GM23338 (cell line): ENCODE measurements around the gene MYOM3. TPM values are rescaled to one million over a fixed set of nuclear protein-coding genes. Genes with fewer than 3 reads are reported as not detected.

ENCODE experiments used
- ATAC-seq: fragments of 200-7000 bp; cut with Tn5 transposase; 3 replicates; pipeline ENCODE4 v1.9.1; 2020
- DNase-seq: peaks from one replicate; pipeline ENCODE4 v3.0.0-alpha.2; 2015; ENCODE audit warnings: low spot score
- H2AFZ ChIP-seq: fragments of 200-600 bp; sonication (generic); 2 replicates; pipeline ENCODE4 v1.8.0; 2016; ENCODE audit warnings: antibody characterized with exemption, mild to moderate bottlenecking, moderate library complexity
- H3F3A ChIP-seq: fragments of 200-600 bp; sonication (generic); replicated peaks from 2 replicates; pipeline ENCODE4 v1.8.0; 2017; ENCODE audit warnings: antibody characterized with exemption, mixed run types, low read depth
- H3K27ac ChIP-seq: fragments of 200-600 bp; sonication (generic); 2 replicates; pipeline ENCODE4 v1.6.1; 2016; ENCODE audit warnings: low read depth
- H3K27me3 ChIP-seq: fragments of 200-600 bp; sonication (generic); 2 replicates; pipeline ENCODE4 v1.8.0; 2016; ENCODE audit warnings: mild to moderate bottlenecking, mixed run types, moderate library complexity; ENCODE audit not compliant: insufficient read depth
- H3K36me3 ChIP-seq: fragments of 200-600 bp; sonication (generic); 2 replicates; pipeline ENCODE4 v1.8.0; 2016; ENCODE audit warnings: mild to moderate bottlenecking; ENCODE audit not compliant: insufficient read depth
- H3K4me1 ChIP-seq: fragments of 200-600 bp; sonication (generic); 2 replicates; pipeline ENCODE4 v1.8.0; 2016; ENCODE audit warnings: mild to moderate bottlenecking, moderate library complexity; ENCODE audit not compliant: insufficient read depth
- H3K4me2 ChIP-seq: fragments of 200-600 bp; sonication (generic); 2 replicates; pipeline ENCODE4 v1.7.1; 2017; ENCODE audit warnings: mixed run types
- H3K4me3 ChIP-seq: fragments of 200-600 bp; sonication (generic); 2 replicates; pipeline ENCODE4 v1.6.1; 2016; ENCODE audit warnings: mixed run types
- H3K79me2 ChIP-seq: fragments of 200-600 bp; sonication (generic); replicated peaks from 2 replicates; pipeline ENCODE4 v1.8.0; 2017; ENCODE audit warnings: mild to moderate bottlenecking; ENCODE audit not compliant: insufficient read depth
- H3K9me2 ChIP-seq: fragments of 200-600 bp; sonication (generic); 2 replicates; pipeline ENCODE4 v1.8.0; 2017; ENCODE audit not compliant: insufficient read depth
- H4K20me1 ChIP-seq: fragments of 200-600 bp; sonication (generic); replicated peaks from 2 replicates; pipeline ENCODE4 v1.8.0; 2017; ENCODE audit warnings: mild to moderate bottlenecking; ENCODE audit not compliant: insufficient read depth
- H3K27ac Mint-ChIP-seq: 2 replicates; pipeline ENCODE4 v1.8.0; 2020; ENCODE audit warnings: inconsistent platforms, mild to moderate bottlenecking, moderate library complexity, mixed read lengths
- H3K27me3 Mint-ChIP-seq: 3 replicates; pipeline ENCODE4 v1.8.0; 2022; ENCODE audit warnings: low read depth, mild to moderate bottlenecking, moderate library complexity, mixed read lengths, inconsistent platforms; ENCODE audit not compliant: insufficient read depth, poor library complexity
- H3K36me3 Mint-ChIP-seq: 3 replicates; pipeline ENCODE4 v1.8.0; 2021; ENCODE audit warnings: low read depth, mild to moderate bottlenecking, inconsistent platforms, moderate library complexity, mixed read lengths
- H3K4me1 Mint-ChIP-seq: 3 replicates; pipeline ENCODE4 v1.8.0; 2020; ENCODE audit warnings: mild to moderate bottlenecking, inconsistent platforms, mixed read lengths
- H3K4me3 Mint-ChIP-seq: 3 replicates; pipeline ENCODE4 v1.8.0; 2021; ENCODE audit warnings: moderate library complexity, mild to moderate bottlenecking, inconsistent platforms, mixed read lengths
- H3K9me3 Mint-ChIP-seq: 3 replicates; pipeline ENCODE4 v1.8.0; 2020; ENCODE audit warnings: moderate library complexity, mild to moderate bottlenecking, inconsistent platforms, mixed read lengths
- CREB1 ChIP-seq: fragments of 250-450 bp; sonication (Bioruptor Pico); IDR thresholded peaks from 2 replicates; pipeline ENCODE4 v1.5.0; 2020; ENCODE audit warnings: low read depth, mild to moderate bottlenecking, moderate library complexity
- ETS1 ChIP-seq: IDR thresholded peaks from 2 replicates; pipeline ENCODE4 v1.6.1; 2016; ENCODE audit warnings: antibody characterized with exemption
- EZH2 ChIP-seq: fragments of 200-600 bp; sonication (generic); IDR thresholded peaks from one replicate; pipeline ENCODE4 v1.8.0; 2017; ENCODE audit warnings: antibody characterized with exemption, mild to moderate bottlenecking, low read depth; ENCODE audit not compliant: unreplicated experiment
- EZH2phosphoT487 ChIP-seq: fragments of 200-600 bp; sonication (generic); IDR thresholded peaks from one replicate; pipeline ENCODE4 v1.8.1; 2018; ENCODE audit warnings: antibody characterized with exemption; ENCODE audit not compliant: unreplicated experiment
- JUNB ChIP-seq: IDR thresholded peaks from one replicate; pipeline ENCODE4 v1.6.1; 2016; ENCODE audit warnings: antibody characterized with exemption; ENCODE audit not compliant: unreplicated experiment
- POLR2AphosphoS5 ChIP-seq: IDR thresholded peaks from 2 replicates; pipeline ENCODE4 v1.6.1; 2016; ENCODE audit warnings: antibody characterized with exemption, low read depth
- STAT1 ChIP-seq: IDR thresholded peaks from one replicate; pipeline ENCODE4 v1.6.1; 2016; ENCODE audit warnings: antibody characterized with exemption; ENCODE audit not compliant: unreplicated experiment
- ZNF114 ChIP-seq: fragments of 250-450 bp; sonication (Bioruptor Pico); IDR thresholded peaks from 2 replicates; pipeline ENCODE4 v1.5.0; 2020; ENCODE audit warnings: mild to moderate bottlenecking, moderate library complexity
- ZNF331 ChIP-seq: fragments of 250-450 bp; sonication (Bioruptor Pico); IDR thresholded peaks from 2 replicates; pipeline ENCODE4 v1.5.0; 2020; ENCODE audit warnings: low read depth, mild to moderate bottlenecking, moderate library complexity
- polyA plus RNA-seq: library from polyadenylated mRNA; unstranded; fragments of >200 nt; fragmentation: Nextera tagmentation; extraction: Ambion mirVana; gene quantifications from 2 replicates; pipeline ENCODE4 v1.2.1, GENCODE V29; 2016
- total RNA-seq: library from RNA; depleted of rRNA; stranded (reverse); fragments of >200 nt; shearing (Covaris generic); gene quantifications from 2 replicates; pipeline ENCODE4 v1.2.3, GENCODE V29; 2014
- TF ChIP-seq, protein P1 (sequence below): IDR thresholded peaks from one replicate; pipeline ENCODE4 v1.6.1; 2018; ENCODE audit warnings: antibody characterized with exemption; ENCODE audit not compliant: unreplicated experiment
- TF ChIP-seq, protein P2 (sequence below), 2 experiments: fragments of 200-600 bp in 1 of 2; sonication (generic) in 1 of 2; conservative IDR thresholded peaks; 2 replicates each; pipeline versions ENCODE4 v1.5.1 to v1.6.1; 2016 to 2017; ENCODE audit warnings: antibody characterized with exemption in 2 of 2, low read depth in 2 of 2, mild to moderate bottlenecking in 2 of 2, moderate library complexity in 1 of 2
- TF ChIP-seq, protein P3 (sequence below): fragments of 250-450 bp; sonication (Bioruptor Pico); IDR thresholded peaks from 2 replicates; pipeline ENCODE4 v1.5.0; 2020; ENCODE audit warnings: mild to moderate bottlenecking, moderate library complexity

Gene MYOM3
- total and polyA plus RNA-seq, 2 experiments from 2014 or later = not detected

DNA sequence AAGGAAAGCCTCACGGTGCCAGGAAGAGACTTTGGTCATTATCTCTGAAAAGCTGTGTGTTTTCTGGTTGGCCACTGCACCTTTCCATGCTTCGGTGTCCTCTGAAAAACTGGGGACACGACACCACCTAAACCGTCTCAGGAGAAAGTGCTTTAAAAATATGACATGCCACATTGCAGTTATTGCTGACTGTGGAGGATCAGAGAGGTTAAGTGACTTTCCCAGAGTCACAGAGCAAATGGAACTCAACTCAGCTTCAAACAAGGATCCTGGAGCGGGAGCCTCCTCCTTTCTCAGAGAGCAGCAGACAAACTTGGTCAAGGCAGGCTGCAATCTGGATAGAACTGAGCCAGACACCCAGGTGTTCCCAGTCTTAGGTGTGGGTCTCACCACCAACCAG is 13.8 kb downstream of the MYOM3 start (continued):
- TF ChIP-seq, protein P1, sequence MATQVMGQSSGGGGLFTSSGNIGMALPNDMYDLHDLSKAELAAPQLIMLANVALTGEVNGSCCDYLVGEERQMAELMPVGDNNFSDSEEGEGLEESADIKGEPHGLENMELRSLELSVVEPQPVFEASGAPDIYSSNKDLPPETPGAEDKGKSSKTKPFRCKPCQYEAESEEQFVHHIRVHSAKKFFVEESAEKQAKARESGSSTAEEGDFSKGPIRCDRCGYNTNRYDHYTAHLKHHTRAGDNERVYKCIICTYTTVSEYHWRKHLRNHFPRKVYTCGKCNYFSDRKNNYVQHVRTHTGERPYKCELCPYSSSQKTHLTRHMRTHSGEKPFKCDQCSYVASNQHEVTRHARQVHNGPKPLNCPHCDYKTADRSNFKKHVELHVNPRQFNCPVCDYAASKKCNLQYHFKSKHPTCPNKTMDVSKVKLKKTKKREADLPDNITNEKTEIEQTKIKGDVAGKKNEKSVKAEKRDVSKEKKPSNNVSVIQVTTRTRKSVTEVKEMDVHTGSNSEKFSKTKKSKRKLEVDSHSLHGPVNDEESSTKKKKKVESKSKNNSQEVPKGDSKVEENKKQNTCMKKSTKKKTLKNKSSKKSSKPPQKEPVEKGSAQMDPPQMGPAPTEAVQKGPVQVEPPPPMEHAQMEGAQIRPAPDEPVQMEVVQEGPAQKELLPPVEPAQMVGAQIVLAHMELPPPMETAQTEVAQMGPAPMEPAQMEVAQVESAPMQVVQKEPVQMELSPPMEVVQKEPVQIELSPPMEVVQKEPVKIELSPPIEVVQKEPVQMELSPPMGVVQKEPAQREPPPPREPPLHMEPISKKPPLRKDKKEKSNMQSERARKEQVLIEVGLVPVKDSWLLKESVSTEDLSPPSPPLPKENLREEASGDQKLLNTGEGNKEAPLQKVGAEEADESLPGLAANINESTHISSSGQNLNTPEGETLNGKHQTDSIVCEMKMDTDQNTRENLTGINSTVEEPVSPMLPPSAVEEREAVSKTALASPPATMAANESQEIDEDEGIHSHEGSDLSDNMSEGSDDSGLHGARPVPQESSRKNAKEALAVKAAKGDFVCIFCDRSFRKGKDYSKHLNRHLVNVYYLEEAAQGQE = no peak
- no peak for TF ChIP-seq EZH2phosphoT487
- no peak for TF ChIP-seq STAT1
- TF ChIP-seq ETS1 = no peak
- TF ChIP-seq JUNB = no peak

DNA sequence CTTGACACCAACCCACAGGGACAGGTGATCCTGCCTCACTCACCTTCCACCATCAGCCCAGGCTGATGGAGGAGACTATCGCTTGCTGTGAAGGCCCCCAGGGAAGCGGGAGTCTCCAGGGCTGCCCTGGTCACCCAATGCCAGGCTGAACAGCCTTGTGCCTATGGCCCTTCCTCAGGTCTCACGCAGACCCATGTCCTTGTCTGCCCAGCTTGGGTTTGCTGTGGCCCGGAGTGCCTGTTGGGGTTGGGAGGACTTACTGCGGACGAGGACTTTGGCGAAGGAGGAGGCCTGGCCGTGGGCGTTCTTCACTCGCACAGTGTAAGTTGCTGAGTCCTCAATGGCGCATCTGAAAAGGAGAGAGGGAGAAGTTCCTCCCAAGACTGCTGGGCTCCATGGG is 14.3 kb downstream of the MYOM3 start:
- Mint-ChIP-seq H3K27me3 (peaks cover 12% of the 10 kb centered on the region), H3K4me3 (no peak overlapping the region), H3K27ac (no peak overlapping the region), H3K4me1 (peaks cover 12% of the 10 kb centered on the region), H3K36me3 (no peaks in the 10 kb centered on the region), H3K9me3 (no peaks in the 10 kb centered on the region)
- Histone ChIP-seq H3F3A (no peaks in the 10 kb centered on the region), H4K20me1 (no peaks in the 10 kb centered on the region), H3K4me1 (no peaks in the 10 kb centered on the region), H3K4me3 (no peak overlapping the region), H3K79me2 (no peaks in the 10 kb centered on the region), H3K9me2 (no peaks in the 10 kb centered on the region), H3K27ac (no peak overlapping the region), H3K27me3 (no peaks in the 10 kb centered on the region), H3K36me3 (no peaks in the 10 kb centered on the region), H2AFZ (no peak overlapping the region), H3K4me2 (no peak overlapping the region)
- ATAC-seq (no peak), DNase-seq (no peak)
- TF ChIP-seq POLR2AphosphoS5 (no peak), ETS1 (no peak), JUNB (no peak), STAT1 (no peak), CREB1 (CRISPR knock-in tag) (no peak), ZNF331 (CRISPR knock-in tag) (no peak), ZNF114 (CRISPR knock-in tag) (no peak), EZH2 (no peak)
- TF ChIP-seq, protein P2, sequence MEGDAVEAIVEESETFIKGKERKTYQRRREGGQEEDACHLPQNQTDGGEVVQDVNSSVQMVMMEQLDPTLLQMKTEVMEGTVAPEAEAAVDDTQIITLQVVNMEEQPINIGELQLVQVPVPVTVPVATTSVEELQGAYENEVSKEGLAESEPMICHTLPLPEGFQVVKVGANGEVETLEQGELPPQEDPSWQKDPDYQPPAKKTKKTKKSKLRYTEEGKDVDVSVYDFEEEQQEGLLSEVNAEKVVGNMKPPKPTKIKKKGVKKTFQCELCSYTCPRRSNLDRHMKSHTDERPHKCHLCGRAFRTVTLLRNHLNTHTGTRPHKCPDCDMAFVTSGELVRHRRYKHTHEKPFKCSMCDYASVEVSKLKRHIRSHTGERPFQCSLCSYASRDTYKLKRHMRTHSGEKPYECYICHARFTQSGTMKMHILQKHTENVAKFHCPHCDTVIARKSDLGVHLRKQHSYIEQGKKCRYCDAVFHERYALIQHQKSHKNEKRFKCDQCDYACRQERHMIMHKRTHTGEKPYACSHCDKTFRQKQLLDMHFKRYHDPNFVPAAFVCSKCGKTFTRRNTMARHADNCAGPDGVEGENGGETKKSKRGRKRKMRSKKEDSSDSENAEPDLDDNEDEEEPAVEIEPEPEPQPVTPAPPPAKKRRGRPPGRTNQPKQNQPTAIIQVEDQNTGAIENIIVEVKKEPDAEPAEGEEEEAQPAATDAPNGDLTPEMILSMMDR (conservative IDR thresholded peaks at IDR 0.05; ENCODE audit: low read depth in 2 of 2) = no peak
- TF ChIP-seq, protein P3, sequence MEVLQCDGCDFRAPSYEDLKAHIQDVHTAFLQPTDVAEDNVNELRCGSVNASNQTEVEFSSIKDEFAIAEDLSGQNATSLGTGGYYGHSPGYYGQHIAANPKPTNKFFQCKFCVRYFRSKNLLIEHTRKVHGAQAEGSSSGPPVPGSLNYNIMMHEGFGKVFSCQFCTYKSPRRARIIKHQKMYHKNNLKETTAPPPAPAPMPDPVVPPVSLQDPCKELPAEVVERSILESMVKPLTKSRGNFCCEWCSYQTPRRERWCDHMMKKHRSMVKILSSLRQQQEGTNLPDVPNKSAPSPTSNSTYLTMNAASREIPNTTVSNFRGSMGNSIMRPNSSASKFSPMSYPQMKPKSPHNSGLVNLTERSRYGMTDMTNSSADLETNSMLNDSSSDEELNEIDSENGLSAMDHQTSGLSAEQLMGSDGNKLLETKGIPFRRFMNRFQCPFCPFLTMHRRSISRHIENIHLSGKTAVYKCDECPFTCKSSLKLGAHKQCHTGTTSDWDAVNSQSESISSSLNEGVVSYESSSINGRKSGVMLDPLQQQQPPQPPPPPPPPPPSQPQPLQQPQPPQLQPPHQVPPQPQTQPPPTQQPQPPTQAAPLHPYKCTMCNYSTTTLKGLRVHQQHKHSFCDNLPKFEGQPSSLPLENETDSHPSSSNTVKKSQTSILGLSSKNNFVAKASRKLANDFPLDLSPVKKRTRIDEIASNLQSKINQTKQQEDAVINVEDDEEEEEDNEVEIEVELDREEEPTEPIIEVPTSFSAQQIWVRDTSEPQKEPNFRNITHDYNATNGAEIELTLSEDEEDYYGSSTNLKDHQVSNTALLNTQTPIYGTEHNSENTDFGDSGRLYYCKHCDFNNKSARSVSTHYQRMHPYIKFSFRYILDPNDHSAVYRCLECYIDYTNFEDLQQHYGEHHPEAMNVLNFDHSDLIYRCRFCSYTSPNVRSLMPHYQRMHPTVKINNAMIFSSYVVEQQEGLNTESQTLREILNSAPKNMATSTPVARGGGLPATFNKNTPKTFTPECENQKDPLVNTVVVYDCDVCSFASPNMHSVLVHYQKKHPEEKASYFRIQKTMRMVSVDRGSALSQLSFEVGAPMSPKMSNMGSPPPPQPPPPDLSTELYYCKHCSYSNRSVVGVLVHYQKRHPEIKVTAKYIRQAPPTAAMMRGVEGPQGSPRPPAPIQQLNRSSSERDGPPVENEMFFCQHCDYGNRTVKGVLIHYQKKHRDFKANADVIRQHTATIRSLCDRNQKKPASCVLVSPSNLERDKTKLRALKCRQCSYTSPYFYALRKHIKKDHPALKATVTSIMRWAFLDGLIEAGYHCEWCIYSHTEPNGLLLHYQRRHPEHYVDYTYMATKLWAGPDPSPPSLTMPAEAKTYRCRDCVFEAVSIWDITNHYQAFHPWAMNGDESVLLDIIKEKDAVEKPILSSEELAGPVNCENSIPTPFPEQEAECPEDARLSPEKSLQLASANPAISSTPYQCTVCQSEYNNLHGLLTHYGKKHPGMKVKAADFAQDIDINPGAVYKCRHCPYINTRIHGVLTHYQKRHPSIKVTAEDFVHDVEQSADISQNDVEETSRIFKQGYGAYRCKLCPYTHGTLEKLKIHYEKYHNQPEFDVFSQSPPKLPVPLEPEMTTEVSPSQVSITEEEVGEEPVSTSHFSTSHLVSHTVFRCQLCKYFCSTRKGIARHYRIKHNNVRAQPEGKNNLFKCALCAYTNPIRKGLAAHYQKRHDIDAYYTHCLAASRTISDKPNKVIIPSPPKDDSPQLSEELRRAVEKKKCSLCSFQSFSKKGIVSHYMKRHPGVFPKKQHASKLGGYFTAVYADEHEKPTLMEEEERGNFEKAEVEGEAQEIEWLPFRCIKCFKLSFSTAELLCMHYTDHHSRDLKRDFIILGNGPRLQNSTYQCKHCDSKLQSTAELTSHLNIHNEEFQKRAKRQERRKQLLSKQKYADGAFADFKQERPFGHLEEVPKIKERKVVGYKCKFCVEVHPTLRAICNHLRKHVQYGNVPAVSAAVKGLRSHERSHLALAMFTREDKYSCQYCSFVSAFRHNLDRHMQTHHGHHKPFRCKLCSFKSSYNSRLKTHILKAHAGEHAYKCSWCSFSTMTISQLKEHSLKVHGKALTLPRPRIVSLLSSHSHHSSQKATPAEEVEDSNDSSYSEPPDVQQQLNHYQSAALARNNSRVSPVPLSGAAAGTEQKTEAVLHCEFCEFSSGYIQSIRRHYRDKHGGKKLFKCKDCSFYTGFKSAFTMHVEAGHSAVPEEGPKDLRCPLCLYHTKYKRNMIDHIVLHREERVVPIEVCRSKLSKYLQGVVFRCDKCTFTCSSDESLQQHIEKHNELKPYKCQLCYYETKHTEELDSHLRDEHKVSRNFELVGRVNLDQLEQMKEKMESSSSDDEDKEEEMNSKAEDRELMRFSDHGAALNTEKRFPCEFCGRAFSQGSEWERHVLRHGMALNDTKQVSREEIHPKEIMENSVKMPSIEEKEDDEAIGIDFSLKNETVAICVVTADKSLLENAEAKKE = no peak
